ENCODE measurements around the gene CADPS2. TPM values are rescaled to one million over a fixed set of nuclear protein-coding genes. Genes with fewer than 3 reads are reported as not detected.

Gene CADPS2
- total RNA-seq, 1 donor from 2014 or later, result 4.4 TPM

DNA sequence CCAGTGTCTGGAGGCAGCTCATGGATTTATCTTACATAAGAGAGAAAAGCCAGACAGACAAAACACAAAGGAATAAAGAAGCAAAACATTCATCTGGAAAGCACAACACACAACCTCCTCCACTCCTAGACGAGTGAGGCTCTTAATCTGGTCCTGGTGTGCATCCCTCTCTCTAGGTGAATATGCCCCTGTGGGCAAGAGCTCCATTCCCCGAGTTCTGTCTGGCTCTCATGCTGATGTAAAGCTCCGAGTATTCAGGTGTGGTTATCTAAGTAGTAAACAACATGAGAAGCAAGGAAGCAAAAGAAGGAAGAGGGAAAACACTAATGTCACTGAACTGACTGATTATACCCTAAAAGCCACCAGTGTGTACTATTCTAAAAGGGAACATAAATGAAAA is 533.8 kb downstream of the CADPS2 start:
- no peak for DNase-seq (ENCODE audit: low read depth)
- no peak overlapping the region for H3K4me3 ChIP-seq (ENCODE audit: low read depth, low read length)
- TF ChIP-seq, protein P1, sequence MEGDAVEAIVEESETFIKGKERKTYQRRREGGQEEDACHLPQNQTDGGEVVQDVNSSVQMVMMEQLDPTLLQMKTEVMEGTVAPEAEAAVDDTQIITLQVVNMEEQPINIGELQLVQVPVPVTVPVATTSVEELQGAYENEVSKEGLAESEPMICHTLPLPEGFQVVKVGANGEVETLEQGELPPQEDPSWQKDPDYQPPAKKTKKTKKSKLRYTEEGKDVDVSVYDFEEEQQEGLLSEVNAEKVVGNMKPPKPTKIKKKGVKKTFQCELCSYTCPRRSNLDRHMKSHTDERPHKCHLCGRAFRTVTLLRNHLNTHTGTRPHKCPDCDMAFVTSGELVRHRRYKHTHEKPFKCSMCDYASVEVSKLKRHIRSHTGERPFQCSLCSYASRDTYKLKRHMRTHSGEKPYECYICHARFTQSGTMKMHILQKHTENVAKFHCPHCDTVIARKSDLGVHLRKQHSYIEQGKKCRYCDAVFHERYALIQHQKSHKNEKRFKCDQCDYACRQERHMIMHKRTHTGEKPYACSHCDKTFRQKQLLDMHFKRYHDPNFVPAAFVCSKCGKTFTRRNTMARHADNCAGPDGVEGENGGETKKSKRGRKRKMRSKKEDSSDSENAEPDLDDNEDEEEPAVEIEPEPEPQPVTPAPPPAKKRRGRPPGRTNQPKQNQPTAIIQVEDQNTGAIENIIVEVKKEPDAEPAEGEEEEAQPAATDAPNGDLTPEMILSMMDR (conservative IDR thresholded peaks at IDR 0.05; ENCODE audit: low read depth, low read length), result no peak

DNA sequence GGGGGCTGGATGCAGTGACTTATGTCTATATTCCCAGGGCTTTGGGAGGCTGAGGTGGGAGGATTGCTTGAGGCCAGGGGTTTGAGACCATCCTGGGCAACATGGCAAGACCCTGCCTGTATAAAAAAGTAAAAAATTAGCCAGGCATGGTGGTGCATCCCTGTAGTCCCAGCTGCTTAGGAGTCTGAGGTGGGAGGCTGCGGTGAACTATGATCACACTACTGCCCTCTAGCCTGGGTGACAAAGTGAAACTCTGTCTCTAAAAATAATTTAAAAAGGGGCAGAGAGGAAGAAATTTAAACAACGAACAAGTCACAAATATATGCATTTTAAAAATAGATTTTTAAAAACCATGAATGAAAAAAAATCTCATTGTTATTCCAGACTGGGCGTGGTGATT is 535.6 kb downstream of the CADPS2 start:
- TF ChIP-seq, protein P1 (conservative IDR thresholded peaks at IDR 0.05; ENCODE audit: low read depth, low read length), result no peak
- no peak overlapping the region for H3K4me3 ChIP-seq (ENCODE audit: low read depth, low read length)
- DNase-seq (ENCODE audit: low read depth), result no peak

DNA sequence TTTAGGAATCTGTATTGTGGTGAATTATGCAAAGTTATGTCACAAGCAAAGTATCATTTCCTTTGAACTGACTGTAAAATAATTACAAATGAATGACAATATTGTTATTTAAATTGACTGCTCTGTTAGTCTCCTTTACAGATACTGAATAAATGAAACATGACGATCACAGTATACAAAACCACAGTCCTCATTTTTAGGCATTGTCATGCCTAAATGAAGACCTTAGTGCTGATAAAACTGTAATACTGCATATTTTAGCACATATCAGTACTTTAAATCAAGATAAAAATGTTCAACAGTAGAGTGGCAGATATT is 542.0 kb downstream of the CADPS2 start:
- TF ChIP-seq, protein P1 (conservative IDR thresholded peaks at IDR 0.05; ENCODE audit: low read depth, low read length), result no peak
- no peak for DNase-seq (ENCODE audit: low read depth)
- H3K4me3 ChIP-seq (ENCODE audit: low read depth, low read length), result no peak overlapping the region

DNA sequence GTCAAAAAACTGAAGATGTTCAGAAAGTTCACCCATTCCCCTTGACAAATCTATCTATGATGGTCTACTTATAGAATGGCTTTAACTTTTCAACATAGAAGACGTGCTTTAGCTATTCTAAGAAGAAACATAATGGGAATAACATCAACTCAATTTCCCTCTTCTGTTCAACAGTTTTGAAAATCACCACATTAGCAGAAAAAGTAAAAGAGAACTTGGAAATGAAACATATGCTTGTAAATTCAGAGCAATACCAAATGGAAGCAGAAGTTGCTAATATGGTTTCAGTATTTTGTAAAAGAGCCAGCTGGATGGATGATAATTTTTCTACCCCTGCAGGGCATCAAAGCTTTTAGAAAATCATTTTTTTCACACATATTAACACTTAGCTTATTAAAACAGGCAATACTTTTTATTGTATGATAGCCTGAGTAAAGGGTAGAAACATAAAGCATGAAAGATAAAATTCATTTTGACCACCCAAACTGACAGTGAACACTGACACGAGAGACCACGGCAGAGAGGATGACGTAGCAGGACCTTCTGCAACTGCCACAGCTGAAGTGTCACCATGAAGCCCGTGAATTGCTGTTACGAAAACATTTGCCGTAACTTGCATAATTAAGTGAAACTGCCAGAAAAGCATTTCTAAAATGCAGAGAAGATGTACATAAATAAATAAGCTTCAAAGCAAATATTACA is 542.5 kb downstream of the CADPS2 start:
- TF ChIP-seq, protein P1 (conservative IDR thresholded peaks at IDR 0.05; ENCODE audit: low read depth, low read length), result no peak
- no peak overlapping the region for H3K4me3 ChIP-seq (ENCODE audit: low read depth, low read length)
- no peak for DNase-seq (ENCODE audit: low read depth)

DNA sequence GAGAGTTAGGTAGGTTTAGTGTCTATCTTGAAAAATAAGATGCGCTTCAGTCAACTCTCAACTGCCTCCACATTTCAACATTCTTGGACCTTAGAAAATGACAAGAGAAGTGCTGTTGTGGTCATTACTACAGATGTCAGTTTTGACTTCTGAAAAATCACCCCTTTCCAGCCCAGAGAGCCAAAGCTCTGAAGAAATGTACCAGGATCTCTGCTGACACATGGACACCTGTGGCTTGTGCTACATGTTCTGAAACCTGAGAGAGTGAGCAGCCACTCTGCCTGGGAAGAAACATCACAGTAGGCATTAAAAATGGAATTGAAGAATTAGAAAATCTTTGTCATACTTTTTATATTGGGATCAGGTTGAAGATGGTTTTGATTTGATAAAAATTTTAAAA is 545.8 kb downstream of the CADPS2 start:
- TF ChIP-seq, protein P1 (conservative IDR thresholded peaks at IDR 0.05; ENCODE audit: low read depth, low read length), result no peak
- H3K4me3 ChIP-seq (ENCODE audit: low read depth, low read length), result no peak overlapping the region
- no peak for DNase-seq (ENCODE audit: low read depth)

DNA sequence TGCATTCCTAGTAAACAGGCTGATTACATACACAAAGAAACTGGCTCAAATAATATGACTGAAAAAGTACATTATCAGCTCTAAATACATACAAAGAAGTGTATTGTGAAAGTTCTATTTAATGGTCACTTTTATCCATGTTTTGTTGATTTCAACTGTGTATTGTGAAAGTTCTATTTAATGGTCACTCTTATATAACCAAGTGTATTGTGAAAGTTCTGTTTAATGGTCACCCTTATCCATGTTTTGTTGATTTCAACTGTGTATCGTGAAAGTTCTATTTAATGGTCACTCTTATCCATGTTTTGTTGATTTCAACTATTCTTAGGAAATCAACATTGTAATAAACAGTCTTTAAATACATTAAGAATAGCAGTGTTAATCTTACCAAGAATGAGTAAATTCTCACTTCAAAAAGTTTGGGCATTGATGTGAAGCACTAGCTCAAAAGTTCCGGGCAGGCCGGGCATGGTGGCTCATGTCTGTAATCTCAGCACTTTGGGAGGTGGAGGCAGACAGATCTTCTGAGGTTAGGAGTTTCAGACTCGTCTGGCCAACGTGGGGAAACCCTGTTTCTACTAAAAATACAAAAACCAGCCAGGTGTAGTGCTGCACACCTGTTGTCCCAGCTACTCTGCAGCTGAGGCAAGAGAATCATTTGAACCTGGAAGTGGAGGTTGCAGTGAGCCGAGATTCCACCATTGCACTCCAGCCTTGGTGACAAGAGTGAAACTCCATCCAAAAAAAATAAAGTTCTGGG is 546.9 kb downstream of the CADPS2 start:
- no peak for DNase-seq (ENCODE audit: low read depth)
- no peak overlapping the region for H3K4me3 ChIP-seq (ENCODE audit: low read depth, low read length)
- TF ChIP-seq, protein P1 (conservative IDR thresholded peaks at IDR 0.05; ENCODE audit: low read depth, low read length), result no peak

DNA sequence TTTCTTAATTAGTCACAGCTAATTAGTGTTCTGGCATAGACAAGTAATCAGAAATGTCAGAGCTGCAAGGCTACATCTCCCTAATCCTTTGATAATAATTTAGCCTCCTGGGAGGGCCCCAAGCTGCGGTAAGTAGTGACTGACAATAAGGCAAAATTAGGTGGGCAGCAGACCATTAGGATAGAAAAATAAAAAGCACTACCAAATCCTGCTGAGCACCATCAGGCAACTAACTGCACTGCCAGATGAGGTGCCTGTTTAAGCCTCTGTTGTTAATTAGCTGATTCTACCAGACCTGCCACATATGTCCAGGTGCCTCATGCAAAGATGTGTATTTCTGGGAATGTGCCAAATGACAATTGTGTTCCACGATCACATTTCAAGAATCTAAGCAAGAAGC is 549.2 kb downstream of the CADPS2 start:
- H3K4me3 ChIP-seq (ENCODE audit: low read depth, low read length), result no peak overlapping the region
- TF ChIP-seq, protein P1 (conservative IDR thresholded peaks at IDR 0.05; ENCODE audit: low read depth, low read length), result no peak
- DNase-seq (ENCODE audit: low read depth), result no peak

Measured in epithelial cell of proximal tubule (primary cell).